ENCODE results near the gene DGKH.

DGKH gene

GRCh38 chr13:42011601-42012350 lies 36.7 kb upstream of the DGKH start:
- TF ChIP-seq CTCF (IDR thresholded peaks at IDR 0.05; ENCODE audit: extremely low read depth, missing control alignments), result no peak
- no peak for DNase-seq (ENCODE audit: low spot score)

GRCh38 chr13:42014119-42014518 lies 34.3 kb upstream of the DGKH start:
- DNase-seq (ENCODE audit: low spot score), result no peak
- no peak for TF ChIP-seq CTCF (IDR thresholded peaks at IDR 0.05; ENCODE audit: extremely low read depth, missing control alignments)

GRCh38 chr13:42017264-42017663 lies 31.2 kb upstream of the DGKH start:
- no peak for DNase-seq (ENCODE audit: low spot score)

GRCh38 chr13:42021851-42022250 lies 26.6 kb upstream of the DGKH start:
- DNase-seq (ENCODE audit: low spot score), result no peak
- no peak for TF ChIP-seq CTCF (IDR thresholded peaks at IDR 0.05; ENCODE audit: extremely low read depth, missing control alignments)

More at GRCh38 chr13:42017264-42017663, 31.2 kb upstream of the DGKH start:
- no peak for TF ChIP-seq CTCF (IDR thresholded peaks at IDR 0.05; ENCODE audit: extremely low read depth, missing control alignments)

- no peak for TF ChIP-seq CTCF (IDR thresholded peaks at IDR 0.05; ENCODE audit: extremely low read depth, missing control alignments)
- DNase-seq (ENCODE audit: low spot score), result no peak
Measured at GRCh38 chr13:42022336-42022735, 26.1 kb upstream of the DGKH start.

- no peak for DNase-seq (ENCODE audit: low spot score)
- no peak for TF ChIP-seq CTCF (IDR thresholded peaks at IDR 0.05; ENCODE audit: extremely low read depth, missing control alignments)
Measured at GRCh38 chr13:42022796-42023493, 25.5 kb upstream of the DGKH start.

- no peak for DNase-seq (ENCODE audit: low spot score)
- no peak for TF ChIP-seq CTCF (IDR thresholded peaks at IDR 0.05; ENCODE audit: extremely low read depth, missing control alignments)
Measured at GRCh38 chr13:42027286-42027685, 21.2 kb upstream of the DGKH start.
